DMS53 treated with DMSO at 0.1 percent for 48 hours (cell line): ENCODE results near the gene MLF1.
"Not testable (repeated sequence)": the region's sequence is repeated elsewhere in the genome, so short reads cannot be mapped to it uniquely, and the experiment has no call there.

Experiments used
- DNase-seq: peaks from one replicate; lab custom pipeline; 2025; ENCODE audit not compliant: unreplicated experiment; lab: John Stamatoyannopoulos, UW

Gene MLF1, protein sequence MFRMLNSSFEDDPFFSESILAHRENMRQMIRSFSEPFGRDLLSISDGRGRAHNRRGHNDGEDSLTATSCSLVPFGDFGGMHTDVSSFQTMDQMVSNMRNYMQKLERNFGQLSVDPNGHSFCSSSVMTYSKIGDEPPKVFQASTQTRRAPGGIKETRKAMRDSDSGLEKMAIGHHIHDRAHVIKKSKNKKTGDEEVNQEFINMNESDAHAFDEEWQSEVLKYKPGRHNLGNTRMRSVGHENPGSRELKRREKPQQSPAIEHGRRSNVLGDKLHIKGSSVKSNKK

DNA sequence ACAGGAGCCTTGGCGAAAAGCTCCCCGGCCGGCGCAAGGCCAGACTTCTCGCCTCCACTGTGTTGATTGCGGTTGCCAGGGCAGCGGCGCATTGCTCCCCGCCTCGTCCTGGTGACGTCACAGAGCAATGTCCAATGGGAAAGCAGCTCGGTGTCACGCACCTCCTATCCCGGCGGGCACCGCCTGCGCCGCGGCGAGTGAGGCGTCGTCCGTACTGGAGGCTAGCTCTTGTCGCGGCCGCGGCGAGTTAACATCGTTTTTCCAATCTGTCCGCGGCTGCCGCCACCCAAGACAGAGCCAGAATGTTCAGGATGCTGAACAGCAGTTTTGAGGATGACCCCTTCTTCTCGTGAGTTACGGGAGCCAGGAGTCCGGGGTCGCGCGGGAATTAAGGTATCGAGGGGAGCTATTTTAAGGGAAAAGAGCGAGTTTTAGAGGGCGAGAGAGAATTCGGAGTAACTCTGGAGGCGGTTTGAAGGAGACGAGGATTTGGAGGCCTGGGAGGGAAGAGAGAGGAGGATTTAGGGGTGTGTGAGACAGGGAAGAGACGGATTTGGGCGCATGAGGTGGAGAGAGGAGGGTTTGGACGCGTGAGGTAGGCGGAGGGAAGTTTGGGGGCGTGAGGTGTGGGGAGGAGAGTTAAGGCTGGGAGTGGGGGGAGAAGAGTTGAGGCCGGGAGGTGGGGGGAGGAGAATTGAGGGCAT lies at the start of gene MLF1:
TSS of gene MLF1 (plus strand) at position 196 of the 704 bp plus-strand sequence. CDS start at position 303, 107 bp downstream.
- peak; percentile 71 for DNase-seq

DNA sequence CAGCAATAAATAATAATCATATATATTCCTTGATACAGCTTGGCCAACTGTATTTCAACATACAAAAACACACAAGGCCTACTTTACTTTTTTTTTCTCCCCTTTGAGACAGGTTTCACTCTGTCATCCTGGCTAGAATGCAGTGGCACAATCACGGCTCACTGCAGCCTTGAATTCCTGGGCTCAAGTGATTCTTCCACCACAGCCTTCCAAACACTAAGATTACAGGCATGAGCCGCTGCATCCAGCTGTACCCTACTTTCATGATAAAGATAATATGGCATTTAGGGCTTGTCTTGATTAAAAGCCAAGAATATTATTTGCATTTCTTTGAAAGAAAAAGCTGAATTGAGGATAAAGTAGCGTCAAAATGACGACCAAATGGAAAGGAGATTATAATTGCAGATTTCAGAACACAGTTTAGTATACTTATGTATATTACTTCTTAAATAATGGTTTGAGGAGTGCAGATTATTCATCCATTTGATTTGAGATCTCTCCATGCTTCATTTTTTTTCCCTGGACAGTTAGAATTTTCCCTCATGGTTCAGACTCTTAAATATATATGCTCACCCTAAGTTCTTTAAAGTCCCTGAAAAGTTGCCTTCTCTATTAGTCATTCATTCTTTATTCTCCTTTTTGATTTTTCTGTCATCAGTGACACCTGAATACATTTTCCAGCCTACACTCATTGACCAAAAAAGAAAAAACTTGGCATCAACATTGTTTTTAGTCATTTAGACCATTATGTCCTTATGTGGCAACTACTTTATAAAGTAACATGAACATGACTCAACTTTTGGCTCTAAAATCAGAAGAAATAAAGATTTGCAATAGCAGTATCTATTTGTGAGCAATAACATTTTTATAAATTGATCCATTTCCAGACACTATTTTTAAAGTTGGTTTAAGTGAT lies 48.5 kb upstream of the MLF1 start:
- DNase-seq: no peak

DNA sequence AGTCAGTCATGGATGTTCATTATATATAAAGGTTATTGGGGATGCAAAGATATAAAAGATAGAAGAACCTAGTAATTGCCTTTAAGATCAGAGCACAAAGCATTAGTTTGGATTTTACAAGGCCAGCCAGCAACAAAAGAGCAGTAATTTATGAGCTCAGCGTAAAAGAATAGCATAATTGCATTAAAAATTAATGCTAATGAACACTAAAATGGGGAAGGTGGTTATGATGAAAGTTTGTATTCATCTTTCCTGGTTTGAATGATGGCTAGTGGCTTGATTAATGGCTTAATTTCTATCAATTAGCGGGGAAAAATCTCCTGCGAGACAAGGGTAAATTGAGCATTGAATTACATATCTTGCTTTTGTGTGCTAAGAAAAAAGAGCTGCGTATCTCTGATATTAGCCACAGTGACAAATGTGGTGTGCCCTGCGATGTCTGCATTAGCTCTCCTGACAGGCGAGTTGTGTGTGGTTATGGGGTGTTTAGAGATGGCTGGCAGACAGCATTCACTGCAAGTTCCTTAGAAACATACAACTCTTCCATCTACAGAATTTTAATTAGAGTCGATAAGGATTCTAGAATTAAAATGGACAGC lies 42.8 kb upstream of the MLF1 start:
- no peak for DNase-seq

DNA sequence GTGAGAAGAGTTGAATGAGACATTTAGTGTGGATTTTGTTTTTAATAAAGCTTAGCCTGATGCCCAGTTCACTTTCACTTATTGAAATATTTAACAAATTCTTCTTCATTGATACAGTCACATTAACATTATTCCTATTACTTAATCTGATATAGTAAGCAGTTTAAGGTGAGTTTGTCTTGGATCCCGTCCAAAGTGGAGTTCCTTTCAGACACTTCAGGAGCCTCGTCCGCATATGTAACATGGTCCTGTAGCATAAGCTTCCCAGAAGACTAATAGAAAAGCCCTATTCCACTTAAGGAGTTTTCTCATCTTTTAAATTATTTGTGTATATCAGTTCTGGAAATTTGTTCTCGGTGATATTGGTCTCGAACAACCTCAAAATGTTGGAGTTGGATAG lies 39.7 kb upstream of the MLF1 start:
- DNase-seq: peak; percentile 41

DNA sequence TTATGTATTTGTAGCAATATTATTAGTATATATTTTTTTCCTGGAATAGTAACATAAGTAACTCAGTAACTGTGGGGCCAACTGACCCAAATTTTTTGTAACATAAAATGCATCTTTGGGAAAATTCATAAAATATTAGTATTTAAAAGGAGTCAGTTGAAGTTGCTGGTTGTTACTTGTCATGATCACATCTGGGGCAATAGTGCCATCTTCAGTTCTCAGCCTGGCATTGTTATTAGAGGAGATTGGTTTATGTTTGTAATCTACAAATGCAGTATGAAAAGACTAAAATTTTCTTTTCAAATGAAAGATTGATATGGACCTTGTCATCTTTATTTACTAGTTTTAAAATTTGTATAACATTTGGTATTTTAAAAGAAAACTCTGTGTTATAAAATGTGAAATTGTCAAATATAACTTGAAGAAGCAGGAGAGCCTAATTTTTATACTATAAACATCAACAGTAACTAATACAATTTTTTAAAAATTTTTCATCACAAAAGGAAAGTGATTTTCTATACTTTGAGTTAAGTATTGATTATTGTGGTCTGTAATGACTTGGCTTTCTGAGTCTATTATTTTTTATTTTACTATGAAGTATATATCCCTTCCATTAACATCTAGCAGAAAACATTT lies 38.8 kb upstream of the MLF1 start:
- peak; percentile 27 for DNase-seq

DNA sequence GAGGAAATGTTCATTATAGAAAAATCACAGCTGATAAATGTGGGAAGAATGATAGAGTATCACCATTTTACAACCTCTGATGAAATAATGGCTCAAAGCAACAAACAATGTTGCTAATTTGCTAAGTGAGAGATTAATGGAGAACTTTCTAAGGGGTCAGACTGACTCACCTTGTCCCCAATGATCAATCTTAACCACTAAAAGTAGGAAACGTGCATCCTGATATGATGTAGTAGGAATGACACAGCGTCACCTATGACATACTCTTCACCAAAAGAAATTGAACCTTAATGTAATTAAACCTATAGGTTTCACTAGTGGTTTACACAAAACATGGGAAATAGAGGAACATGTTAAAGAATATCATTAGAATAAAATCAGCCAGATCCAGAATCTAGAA lies 35.1 kb upstream of the MLF1 start:
- DNase-seq: no peak

DNA sequence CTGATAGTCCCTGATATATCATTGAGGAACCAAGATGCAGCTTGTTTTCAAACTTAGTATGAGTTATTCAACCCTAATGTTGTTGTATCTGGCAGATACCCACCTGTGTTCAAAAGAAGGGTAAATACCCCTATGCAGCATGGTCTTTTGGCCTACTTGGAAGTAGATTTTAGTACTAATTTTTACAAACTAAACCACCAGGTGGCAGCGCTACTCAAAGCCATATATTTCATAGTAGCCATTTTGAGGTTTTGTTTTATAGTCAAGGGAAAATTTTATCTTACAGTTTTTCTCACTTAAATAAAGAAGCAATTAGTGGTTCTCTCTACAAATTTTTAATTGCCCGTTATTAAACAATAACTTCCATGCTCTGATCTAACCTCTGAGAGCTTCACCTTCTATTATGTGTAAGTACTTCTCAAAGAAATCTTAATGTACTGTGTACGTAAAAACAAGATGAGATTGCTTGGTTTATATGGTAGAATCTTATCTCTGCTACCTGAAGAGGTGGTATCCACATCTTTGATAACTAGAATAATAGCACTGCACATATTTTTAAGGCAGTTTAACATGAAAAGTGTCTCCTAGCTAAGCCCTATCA lies 31.5 kb upstream of the MLF1 start:
- peak; percentile 14 for DNase-seq

DNA sequence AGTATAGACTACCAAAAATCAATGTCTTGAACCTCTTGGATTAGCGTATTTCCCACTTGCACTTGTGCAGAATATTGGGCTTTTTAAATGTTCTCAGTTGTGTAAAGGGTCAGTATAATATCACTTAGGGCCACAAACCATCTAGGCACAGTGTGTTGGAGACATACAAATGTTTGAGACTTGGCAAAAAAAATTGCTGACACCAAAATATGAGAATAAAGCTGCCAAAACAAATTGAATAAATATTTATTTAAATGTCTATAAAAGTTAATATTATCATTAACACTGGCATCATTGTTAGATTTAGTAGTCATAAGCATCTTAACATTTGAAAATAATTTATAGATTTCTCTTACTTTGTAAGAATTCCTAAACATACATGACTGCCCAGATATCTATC lies 30.9 kb upstream of the MLF1 start:
- no peak for DNase-seq

DNA sequence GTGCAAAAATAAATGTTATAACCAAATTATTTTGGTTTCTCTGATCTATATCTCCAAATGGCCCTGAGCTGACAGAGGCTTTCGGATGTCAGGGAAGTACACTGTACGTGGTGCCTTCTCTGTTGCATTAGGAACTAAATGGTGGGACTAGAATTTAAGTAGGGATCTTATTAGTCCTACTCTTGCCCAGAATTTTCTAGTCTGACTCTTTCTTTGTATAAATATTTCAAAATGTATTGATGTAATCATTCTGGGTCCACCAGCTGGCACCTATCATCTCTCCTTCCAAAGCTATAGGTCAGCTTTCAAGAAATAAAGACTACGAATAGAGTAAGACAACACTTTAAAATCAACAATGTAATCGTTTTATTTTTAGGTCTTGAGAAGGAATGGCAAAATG lies 22.3 kb upstream of the MLF1 start:
- DNase-seq: no peak

DNA sequence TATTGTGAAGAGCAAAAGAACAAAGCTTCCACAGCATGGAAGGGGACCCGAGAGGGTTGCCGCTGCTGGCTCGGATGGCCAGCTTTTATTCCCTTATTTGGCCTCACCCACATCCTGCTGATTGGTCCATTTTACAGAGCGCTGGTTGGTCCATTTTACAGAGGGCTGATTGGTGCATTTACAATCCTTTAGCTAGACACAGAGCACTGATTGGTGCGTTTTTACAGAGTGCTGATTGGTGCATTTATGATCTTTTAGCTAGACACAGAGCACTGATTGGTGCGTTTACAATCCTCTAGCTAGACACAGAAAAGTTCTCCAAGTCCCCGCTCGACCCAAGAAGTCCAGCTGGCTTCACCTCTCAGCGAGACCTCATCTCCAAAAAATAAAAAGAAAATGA lies 21.1 kb upstream of the MLF1 start:
- DNase-seq: not testable (repeated sequence)

DNA sequence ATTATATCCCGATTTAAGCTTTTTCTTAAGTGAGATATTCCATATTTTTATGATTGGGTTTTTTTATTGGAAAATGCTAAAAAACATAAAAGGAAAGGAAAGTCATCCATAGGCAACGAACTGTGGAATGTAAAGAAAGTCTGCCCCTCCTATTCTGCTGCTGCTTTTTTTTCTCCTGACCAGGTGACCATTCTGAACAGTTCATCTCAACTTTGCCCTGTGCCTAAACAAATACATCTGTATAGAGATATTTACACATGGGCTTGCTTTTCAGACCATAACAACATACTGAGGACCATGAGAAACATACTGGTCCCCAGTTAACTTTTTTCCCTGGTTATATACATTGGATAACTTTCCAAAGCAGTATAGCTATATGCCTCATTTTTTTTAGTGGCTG lies 18.9 kb upstream of the MLF1 start:
- no peak for DNase-seq

DNA sequence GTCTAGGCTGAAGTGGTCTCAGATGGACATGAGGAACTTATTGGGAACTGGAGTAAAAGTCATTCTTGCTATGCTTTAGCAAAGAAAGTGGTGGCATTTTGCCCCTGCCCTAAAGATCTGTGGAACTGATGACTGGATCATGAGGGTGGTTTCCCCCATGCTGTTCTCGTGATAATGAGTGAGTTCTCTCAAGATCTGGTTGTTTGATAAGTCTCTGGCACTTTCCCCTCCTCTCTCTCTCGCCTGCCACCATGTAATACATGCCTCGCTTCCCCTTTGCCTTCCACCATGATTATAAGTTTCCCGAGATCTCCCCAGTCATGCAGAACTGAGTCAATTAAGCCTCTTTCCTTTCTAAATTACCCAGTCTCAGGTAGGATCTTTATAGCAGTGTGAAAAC lies 11.5 kb upstream of the MLF1 start:
- no peak for DNase-seq

DNA sequence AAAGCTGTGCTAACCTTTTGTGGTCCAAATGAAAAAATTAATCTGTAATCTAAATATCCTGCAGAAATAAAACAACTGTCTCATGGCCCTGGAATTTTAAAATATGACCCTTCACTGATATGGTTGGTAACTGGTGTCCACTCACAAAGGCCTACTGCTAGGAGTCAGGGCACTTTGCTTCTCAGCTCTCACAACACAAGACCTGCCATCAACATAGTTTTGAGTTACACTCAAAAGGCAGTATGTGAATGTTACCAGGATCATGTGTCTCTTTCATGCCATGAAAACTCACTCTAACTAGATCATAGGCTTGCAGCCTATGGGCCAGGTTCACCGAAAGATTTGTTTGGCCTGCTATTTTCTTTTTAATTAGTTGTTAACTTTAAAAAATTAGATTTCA lies 10.0 kb upstream of the MLF1 start:
- DNase-seq: no peak

DNA sequence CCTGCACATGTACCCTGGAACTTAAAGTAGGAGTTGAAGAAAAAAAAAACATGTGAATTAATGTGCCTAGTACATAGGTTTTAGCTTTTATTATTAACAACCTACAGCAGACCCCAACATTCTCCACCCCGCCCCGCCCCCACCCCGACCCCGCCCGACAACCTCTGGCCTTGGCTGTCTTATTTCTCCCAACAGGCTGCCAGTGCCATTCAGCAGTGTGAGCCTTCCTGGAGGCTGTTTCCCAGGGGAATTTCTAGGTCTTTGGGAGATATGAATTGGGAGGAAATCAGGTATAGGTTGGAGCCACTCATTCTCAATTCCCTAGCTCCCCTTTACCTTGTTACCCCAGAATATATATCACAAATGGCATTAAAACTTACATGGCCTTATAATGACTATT lies 8.3 kb upstream of the MLF1 start:
- DNase-seq: no peak

DNA sequence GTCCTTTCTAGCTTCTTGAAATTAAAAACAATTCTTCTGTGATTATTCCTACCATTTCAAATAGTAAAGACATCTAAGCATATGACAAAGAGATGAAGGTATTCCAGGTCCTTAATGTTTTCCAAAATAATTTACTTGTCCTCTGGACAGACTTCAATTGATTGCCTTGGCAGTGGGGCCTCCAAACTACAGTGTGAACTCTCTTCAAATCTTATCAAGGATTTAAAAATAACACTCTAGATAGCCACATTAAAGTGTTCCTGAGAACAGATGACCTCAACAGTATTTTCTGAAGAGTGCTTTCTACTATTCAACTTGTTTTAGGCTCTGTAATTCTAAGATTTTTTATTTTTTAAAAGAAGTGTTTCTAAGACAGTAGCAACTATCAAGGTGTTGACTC lies 7.9 kb upstream of the MLF1 start:
- no peak for DNase-seq

DNA sequence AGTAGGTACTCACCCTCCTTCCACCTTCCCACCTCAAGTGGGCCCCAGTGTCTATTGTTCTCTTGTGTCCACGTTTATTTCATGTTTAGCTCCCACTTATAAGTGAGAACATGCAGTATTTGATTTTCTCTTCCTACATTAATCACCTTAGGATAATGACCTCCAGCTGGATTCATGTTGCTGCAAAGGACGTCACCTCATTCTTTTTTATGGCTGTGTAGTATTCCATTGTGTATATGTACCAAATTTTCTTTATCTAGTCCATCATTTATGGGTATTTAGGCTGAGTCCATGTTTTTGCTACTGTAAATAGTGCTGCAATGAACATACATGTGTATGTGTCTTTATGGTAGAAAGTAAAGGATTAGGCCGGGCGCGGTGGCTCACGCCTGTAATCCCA lies 5.9 kb upstream of the MLF1 start:
- no peak for DNase-seq

DNA sequence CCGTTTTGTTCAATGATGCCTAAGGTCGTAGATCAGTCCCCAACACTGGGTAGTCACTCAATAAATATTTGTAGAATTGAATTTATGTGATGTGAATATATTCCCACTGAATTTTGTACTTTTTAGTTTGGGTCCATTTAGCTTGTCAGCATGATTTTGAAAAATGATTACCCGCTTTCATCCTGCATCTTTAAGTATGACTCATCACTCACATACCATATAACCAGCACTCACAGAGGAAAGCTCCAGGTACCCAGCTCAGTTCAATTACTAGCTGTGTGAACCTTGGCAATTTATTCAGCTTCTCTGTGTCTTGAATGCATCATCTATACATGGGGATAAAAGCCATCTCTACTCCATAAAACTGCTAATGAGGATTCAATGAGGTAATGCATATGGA lies 2.2 kb upstream of the MLF1 start:
- no peak for DNase-seq

DNA sequence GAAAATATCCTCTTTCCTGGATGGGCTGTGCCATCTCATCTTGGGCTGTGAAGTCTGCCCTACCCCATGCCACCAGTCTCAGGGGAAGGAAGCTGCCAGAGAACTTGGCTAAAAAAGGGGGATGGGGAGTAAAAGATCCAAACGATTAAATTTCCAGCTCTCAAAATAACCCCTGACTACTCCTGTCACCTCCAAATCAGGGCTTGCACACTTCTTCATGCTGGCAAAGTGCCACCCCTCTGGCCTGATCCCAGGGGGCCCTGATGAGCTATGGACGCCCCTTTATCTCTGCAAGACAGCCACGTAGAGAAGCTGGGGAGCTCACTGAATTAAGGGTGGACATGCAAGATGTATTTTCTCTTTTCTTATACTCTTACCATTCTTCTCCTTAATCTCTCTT lies 1.2 kb upstream of the MLF1 start:
- DNase-seq: no peak

DNA sequence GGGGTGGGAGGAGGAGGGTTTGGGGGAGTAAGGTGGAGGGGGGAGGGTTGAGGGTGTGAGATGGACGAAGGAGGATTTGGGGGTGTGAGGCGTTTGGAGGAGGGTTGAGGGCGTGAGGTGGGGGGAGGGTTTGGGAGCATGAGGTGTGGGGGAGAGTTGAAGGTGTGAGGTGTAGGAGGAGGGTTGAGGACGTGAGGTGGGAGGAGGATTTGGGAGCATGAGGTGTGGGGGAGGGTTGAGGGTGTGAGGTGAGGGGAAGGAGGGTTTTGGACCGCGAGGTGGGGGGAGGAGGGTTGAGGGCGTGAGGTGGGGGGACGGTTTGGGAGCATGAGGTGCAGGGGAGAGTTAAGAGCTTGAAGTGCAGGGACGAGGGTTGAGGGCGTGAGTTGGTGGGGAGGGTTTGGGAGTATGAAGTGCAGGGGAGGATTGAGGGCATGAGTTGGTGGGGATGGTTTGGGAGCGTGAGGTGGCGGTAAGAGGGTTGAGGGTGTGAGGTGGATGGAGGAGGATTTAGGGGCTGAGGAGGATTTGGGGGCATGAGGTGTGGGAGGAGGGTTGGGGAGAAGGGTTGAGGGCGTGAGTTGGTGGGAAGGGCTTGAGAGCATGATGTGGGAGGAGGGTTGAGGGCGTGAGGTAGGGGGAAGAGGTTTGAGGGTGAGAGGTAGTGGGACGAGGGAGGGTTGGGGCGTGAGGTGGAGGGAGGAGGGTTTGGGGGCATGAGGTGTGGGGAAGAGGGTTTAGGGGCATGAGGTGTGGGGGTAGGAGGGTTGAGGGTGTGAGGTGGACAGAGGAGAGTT lies 1.2 kb downstream of the MLF1 start:
- no peak for DNase-seq

DNA sequence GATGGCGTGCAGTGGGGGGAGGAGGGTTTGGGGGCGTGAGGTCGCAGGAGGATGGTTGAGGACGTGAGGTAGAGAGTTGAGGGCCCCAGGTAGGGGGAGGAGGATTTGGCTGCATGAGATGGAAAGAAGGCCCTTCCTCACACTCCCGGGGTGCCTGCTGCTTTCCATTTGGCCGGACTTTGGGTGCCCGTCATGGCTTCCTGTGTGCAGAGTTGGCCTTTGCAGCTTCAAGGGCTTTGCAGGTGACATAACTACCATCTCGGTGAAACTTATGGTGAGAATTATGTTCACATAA lies 1.7 kb downstream of the MLF1 start:
- no peak for DNase-seq
